CD4-positive, alpha-beta T cell treated with Interleukin-4 for 1 hour (primary cell): ENCODE measurements around the gene PDCD6IP.
A peak's percentile ranks its signal among the peaks of the same experiment; 100 is the strongest.
"Not testable (repeated sequence)": the region's sequence is repeated elsewhere in the genome, so short reads cannot be mapped to it uniquely, and the experiment has no call there.

Experiments used
- DNase-seq, 2 donors: peaks; one replicate each; pipeline ENCODE4 v3.0.0-alpha.2; 2020 to 2022

The PDCD6IP gene

GRCh38 chr3:33792167-33792892 lies 6.1 kb upstream of the PDCD6IP start:
- no peak for DNase-seq

GRCh38 chr3:33795131-33795530 lies 3.3 kb upstream of the PDCD6IP start:
- DNase-seq: no peak

DNA sequence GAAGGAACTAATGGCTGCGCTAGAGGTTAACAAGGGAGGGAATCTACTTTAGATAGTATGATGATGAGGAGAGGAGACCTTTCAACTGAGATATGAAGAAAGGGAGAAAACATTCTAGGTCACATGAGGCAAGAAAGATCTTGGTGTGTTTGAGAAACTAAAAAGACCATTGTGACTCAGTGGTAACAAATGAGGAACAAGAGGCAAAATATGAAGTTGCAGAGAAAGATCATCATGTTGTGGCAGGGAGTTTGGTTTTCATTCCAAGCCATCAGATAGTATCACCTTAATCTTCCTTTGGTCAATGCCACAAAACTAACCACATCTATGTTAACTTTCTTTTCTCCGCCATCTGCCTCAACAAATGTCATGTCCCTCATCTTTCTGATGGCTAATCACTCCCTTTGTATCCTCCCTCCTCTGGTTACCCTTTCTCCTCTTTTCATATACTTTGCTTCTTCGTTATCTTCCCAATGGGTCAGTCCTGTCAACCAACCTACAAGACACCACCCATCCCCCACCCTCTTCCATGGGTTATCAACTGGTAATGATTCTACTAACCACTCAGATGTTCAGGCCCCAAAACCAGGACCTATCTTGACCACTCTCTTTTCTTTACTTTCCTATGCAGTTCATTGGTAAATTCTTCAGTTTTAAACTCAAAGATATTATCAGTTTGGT lies 2.4 kb upstream of the PDCD6IP start:
- DNase-seq: no peak

DNA sequence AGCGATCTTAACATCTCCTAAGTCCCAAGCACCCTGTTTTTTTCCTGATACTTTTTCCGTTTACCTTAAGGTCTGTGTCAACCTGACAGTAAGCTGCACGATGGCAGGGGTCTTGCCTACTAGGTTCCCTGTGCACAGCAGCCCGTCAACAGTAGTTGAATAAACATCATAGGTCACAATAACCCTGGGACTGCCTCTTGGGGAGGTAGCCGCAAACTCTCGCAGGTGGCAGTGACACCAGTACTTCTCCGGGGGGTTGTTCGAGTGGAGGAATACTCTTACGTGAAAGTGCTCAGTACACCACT lies 365 bp upstream of the PDCD6IP start:
- no peak for DNase-seq

DNA sequence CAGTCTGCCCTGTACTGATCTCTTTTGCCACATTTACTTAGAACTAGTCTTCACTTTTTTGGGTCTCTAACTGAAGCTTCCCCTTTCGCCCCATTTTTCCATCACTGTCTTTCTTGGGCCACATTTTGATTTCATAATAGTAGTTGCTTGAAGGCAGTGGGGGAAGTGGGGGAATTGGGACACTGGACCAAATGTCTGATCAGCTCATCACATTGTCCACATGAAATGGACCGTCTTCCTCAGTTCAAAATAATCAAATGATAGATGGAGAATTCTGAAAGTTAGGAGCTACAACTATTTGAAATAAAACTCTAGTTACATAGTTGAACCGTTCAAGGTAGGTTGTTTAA lies 747 bp downstream of the PDCD6IP start:
- no peak for DNase-seq

DNA sequence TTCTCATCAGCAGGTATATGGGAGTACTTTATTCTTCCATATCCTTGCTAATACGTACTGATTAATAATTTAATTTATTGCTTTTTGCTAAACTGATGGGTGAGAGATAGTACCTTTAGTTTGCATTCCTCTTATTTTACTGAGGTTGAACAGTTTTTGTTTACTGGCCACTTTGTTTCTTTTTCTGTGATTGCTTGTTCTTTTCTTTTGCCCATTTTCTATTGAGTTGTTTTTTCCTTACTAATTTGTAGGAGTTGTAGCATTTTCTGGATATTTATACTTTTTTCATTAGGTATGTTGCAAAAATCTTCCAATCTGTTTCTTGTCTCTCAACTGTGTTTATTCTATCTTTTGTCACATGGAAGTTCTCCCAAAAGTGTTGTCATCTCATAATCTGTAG lies 4.8 kb downstream of the PDCD6IP start:
- no peak for DNase-seq

- no peak for DNase-seq
Observed at GRCh38 chr3:33803894-33804526, 5.6 kb downstream of the PDCD6IP start.

DNA sequence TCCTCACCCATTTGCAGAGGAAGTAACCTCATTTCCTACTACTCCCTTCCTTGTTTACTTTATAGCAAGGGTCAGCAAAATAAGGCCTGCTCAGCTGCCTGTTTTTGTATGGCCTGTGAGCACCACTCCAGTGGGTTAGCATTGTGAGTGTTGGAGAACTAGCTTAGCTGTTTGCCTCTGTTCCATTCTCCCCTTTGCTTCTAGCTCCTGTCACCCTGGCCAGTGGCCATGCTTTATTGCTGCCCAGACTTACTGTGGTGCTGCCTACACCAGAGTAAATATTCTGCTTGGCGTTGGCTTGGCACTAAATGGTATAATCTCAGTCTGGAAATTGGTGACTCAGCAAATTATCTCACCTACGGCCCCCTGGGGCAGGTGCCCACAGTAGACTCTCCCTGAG lies 8.8 kb downstream of the PDCD6IP start:
- DNase-seq: no peak

DNA sequence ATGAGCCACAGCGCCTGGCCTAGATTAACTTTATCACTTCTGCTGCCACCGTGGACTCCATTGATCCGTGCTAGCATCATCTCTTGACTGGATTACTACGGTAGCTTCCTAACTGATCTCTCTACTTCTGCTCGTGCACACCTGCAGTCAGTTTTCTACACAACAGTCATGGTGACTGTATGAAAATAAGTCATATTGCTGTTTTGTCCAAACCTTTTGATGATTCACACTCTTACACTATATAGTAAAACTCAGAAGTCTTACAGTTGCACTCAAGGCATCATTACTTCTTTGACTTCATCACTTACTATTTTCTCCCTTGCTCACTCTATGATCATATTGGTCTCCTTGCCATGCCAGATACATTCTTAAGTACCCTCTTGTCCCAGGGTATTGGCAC lies 10.1 kb downstream of the PDCD6IP start:
- no peak for DNase-seq

DNA sequence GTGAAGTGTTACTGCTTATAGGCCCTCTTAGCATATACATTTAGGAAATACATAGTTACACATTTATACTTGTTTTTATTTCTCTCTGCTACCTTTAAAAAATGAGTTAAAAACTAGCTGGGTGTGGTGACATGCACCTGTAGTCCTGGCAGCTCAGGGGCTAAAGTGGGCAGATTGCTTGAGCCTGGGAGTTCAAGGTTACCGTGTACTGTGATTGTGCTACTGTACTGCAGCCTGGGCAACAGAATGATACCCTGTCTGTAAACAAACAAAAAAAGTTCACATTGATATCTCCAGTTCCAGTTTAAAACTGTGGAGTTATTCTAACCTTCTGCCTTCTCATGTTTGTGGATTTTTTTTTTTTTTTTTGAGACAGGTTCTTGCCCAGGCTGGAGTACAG lies 12.1 kb downstream of the PDCD6IP start:
- no peak for DNase-seq

- DNase-seq: no peak
Observed at GRCh38 chr3:33821989-33822388, 23.6 kb downstream of the PDCD6IP start.

- DNase-seq: no peak
Observed at GRCh38 chr3:33823821-33824220, 25.4 kb downstream of the PDCD6IP start.

GRCh38 chr3:33825111-33825510 lies 26.7 kb downstream of the PDCD6IP start:
- no peak for DNase-seq

DNA sequence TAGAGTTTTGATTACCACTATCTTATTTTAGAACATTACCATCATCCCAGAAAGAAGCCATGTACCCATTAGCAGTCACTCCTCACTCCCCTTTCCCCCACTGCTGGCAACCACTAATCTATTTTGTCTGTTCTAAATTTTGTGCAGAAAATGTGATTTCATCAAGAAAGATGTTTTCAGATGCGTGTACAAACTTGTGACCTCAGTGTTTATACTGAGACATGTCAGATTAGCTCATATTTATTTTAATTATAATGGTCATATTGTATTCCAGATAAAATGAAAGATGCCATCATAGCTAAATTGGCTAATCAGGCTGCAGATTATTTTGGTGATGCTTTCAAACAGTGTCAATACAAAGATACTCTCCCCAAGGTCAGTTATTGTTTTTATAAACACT lies 27.8 kb downstream of the PDCD6IP start:
- no peak for DNase-seq

DNA sequence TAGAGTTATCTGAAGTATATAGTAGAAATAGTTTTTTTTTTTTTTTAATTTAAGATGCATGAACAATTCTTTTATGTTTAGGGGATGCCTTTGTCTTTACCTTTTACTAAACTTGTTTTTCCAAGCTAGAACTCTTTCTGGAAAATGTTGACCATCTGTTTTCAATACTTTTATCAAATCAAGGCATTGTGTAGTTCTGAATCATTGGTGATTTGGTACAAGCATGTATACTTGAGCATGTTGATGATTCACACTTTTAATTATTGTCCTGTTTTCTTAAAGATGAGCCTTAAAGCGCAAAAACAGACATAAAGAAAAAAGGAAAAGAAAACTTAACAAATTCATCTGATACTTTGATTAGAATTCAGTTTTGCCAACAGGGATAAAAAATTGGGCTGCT lies 28.3 kb downstream of the PDCD6IP start:
- no peak for DNase-seq

- DNase-seq: no peak
Observed at GRCh38 chr3:33829720-33830119, 31.3 kb downstream of the PDCD6IP start.

DNA sequence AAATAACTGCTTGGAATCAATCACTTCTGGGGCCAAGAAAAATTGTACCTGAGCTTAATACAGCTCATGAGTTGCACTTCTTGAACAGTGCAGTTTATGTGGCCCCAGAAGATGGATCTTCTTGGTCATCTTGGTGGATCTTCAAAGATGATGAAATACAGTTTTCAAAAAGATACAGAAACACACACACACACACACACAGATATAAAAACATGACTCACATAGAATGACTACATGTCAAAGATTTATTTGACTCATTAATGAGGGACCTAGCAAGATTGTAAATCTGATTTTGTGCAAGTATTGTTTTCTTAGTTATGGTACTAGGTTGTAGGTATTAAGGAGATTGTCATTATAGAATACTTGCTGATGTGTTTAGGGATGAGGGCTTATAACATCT lies 32.6 kb downstream of the PDCD6IP start:
- DNase-seq: no peak

- DNase-seq: no peak
Observed at GRCh38 chr3:33833408-33834095, 35.1 kb downstream of the PDCD6IP start.

GRCh38 chr3:33834096-33834453 lies 35.6 kb downstream of the PDCD6IP start:
- DNase-seq: no peak

- DNase-seq: not testable (repeated sequence)
Observed at GRCh38 chr3:33837182-33837581, 38.8 kb downstream of the PDCD6IP start.

DNA sequence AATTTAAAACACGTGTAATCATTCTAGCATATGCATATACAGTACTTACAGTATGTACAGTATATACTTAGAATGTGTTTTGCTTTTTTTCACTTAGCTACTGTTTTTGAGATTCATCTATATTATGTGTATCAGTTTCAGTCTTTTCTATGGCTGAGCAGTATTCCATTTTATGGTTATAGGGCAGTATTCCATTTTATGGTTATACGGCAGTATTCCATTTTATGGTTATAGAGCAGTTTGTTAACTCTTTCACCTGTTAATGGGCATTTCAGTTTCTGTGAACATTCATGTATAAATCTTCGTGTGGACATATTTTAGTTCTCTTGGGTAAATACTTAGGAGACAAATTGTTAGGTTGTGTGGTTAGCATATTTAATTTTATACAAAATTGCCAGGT lies 40.9 kb downstream of the PDCD6IP start:
- no peak for DNase-seq

GRCh38 chr3:33840179-33840578 lies 41.7 kb downstream of the PDCD6IP start:
- DNase-seq: no peak

GRCh38 chr3:33848624-33849347 lies 50.4 kb downstream of the PDCD6IP start:
- DNase-seq: peak in 1 of 2 donors; percentile 19
